C4-2B (cell line): Measurements from ENCODE around the gene PRKG1.

Experiments
- CTCF ChIP-seq: fragments of 450-650 bp; conservative IDR thresholded peaks from 2 replicates; pipeline ENCODE4 v1.5.1; 2017; ENCODE audit warnings: mild to moderate bottlenecking
- ZFX ChIP-seq: fragments of 450-650 bp; IDR thresholded peaks from 2 replicates; pipeline ENCODE4 v1.6.1; 2017

GRCh38 chr10:51607463-51607835, 533.2 kb downstream of the PRKG1 start:
- TF ChIP-seq CTCF (no peak), ZFX (no peak)
